ENCODE results near the gene ZBTB7B. TPM values are rescaled to one million over a fixed set of nuclear protein-coding genes. Genes with fewer than 3 reads are reported as not detected.
A peak's percentile ranks its signal among the peaks of the same experiment; 100 is the strongest.

Gene ZBTB7B
- total and polyA plus RNA-seq, 9 of the 15 experiments (the other 6 are each of a cell fraction or from before 2014, with no cell fraction given), result 0.04 to 46.5 (median 15.2) TPM

DNA sequence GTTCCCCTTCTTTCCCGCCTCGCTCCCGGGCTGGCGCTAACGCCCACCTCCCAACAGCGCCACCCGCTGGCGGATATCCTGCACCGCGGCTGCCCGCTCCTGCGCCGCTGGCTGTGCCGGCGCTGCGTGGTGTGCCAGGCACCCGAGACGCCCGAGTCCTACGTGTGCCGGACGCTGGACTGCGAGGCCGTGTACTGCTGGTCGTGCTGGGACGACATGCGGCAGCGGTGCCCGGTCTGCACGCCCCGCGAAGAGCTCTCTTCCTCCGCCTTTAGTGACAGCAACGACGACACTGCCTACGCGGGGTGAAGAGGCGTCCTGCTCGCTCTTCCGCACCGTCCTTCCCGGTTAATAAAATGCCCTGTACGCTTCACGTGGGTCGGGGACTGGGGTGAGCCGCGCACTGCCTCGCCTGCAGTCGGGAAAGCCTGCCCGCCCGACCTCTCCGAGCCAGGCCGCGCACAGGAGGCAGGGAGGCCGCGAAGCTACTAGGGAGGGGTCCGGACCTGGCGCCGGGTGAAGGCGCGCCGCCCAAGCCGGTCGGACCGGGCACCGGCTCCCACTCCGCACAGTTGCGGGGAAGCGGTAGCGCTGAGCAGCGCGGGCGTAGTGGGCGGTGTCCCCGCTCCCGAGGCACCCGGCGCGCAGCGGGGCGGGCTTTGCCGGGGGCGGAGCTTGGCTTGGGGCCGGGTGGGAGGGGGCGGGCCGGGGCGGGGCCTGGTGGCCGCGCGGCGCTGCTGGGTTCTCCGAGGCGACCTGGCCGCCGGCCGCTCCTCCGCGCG is 48.1 kb downstream of the ZBTB7B start, which contains the start of gene ADAM15 (continued):
- TF ChIP-seq PKNOX1 (IDR thresholded peaks at IDR 0.05), result no peak
- no peak for TF ChIP-seq ZNF184 (CRISPR knock-in tag; IDR thresholded peaks at IDR 0.05)
- no peak for TF ChIP-seq RBM39 (optimal IDR thresholded peaks at IDR 0.05; ENCODE audit: low read depth, low read length)
- TF ChIP-seq NBN (IDR thresholded peaks at IDR 0.05; ENCODE audit: low read depth), result no peak; the same call in 1 of the 2 replicates
- 0 out of 2 replicates have a peak, but pooled peaks have one; percentile 60 for TF ChIP-seq ZNF740 (CRISPR knock-in tag; IDR thresholded peaks at IDR 0.05)
- TF ChIP-seq ZNF740 (tag; IDR thresholded peaks at IDR 0.05), result no peak
- TF ChIP-seq CBFB (CRISPR knock-in tag; IDR thresholded peaks at IDR 0.05), result peak; percentile 66; the same call in 1 of the 2 replicates
- TF ChIP-seq MBD2 (IDR thresholded peaks at IDR 0.05; ENCODE audit: borderline replicate concordance, low read depth), result peak; percentile 27; the same call in 1 of the 2 replicates
- 0 out of 2 replicates have a peak, but pooled peaks have one; percentile 17 for TF ChIP-seq KLF16 (IDR thresholded peaks at IDR 0.05)
- TF ChIP-seq NFXL1 (CRISPR knock-in tag; IDR thresholded peaks at IDR 0.05), result no peak
- TF ChIP-seq FOXA1 (IDR thresholded peaks at IDR 0.05; ENCODE audit: borderline replicate concordance), result no peak
- TF ChIP-seq HCFC1 (IDR thresholded peaks at IDR 0.05; ENCODE audit: low read depth, low read length), result peak; percentile 52; the same call in 1 of the 2 replicates
- TF ChIP-seq MTA3 (IDR thresholded peaks at IDR 0.05; ENCODE audit: borderline replicate concordance), result peak; percentile 92
- TF ChIP-seq, protein P1, sequence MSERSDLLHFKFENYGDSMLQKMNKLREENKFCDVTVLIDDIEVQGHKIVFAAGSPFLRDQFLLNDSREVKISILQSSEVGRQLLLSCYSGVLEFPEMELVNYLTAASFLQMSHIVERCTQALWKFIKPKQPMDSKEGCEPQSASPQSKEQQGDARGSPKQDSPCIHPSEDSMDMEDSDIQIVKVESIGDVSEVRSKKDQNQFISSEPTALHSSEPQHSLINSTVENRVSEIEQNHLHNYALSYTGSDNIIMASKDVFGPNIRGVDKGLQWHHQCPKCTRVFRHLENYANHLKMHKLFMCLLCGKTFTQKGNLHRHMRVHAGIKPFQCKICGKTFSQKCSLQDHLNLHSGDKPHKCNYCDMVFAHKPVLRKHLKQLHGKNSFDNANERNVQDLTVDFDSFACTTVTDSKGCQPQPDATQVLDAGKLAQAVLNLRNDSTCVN (CRISPR knock-in tag; IDR thresholded peaks at IDR 0.05), result no peak
- TF ChIP-seq, protein P2, sequence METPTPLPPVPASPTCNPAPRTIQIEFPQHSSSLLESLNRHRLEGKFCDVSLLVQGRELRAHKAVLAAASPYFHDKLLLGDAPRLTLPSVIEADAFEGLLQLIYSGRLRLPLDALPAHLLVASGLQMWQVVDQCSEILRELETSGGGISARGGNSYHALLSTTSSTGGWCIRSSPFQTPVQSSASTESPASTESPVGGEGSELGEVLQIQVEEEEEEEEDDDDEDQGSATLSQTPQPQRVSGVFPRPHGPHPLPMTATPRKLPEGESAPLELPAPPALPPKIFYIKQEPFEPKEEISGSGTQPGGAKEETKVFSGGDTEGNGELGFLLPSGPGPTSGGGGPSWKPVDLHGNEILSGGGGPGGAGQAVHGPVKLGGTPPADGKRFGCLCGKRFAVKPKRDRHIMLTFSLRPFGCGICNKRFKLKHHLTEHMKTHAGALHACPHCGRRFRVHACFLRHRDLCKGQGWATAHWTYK (CRISPR knock-in tag; IDR thresholded peaks at IDR 0.05), result no peak; the same call in 1 of the 2 replicates
- no peak for TF ChIP-seq SRSF9 (IDR thresholded peaks at IDR 0.05; ENCODE audit: borderline replicate concordance, low read depth, low read length)
- peak in 1 of 2 experiments; percentile 45; a peak in 1 of 4 replicates for TF ChIP-seq NONO (IDR thresholded peaks at IDR 0.05; ENCODE audit: low read depth in 2 of 2, low read length in 1 of 2)
- TF ChIP-seq SIN3A (IDR thresholded peaks at IDR 0.05; ENCODE audit: borderline replicate concordance in 2 of 2, control insufficient read depth in 1 of 2, low read depth in 2 of 2, low read length in 2 of 2), result peak in 1 of 2 experiments; percentile 63; a peak in 1 of 4 replicates
- peak; percentile 66 for TF ChIP-seq KDM5B (IDR thresholded peaks at IDR 0.05; ENCODE audit: insufficient replicate concordance, low read depth, low read length)
- no peak for TF ChIP-seq GATA2 (CRISPR knock-in tag; IDR thresholded peaks at IDR 0.05)
- TF ChIP-seq BCL6 (CRISPR knock-in tag; IDR thresholded peaks at IDR 0.05), result no peak
- no peak; the same call in 1 of the 2 replicates for TF ChIP-seq ZNF24 (IDR thresholded peaks at IDR 0.05)

All from K562 (cell line).